HepG2 (cell line): ENCODE results near the gene ISG20L2. TPM values are rescaled to one million over a fixed set of nuclear protein-coding genes. Genes with fewer than 3 reads are reported as not detected.

Experiments used
- ETV5 ChIP-seq: IDR thresholded peaks from 2 replicates; pipeline ENCODE4 v1.6.1; 2018; ENCODE audit warnings: missing biosample characterization, missing genetic modification reagents, inconsistent platforms, borderline replicate concordance
- GABPB1 ChIP-seq: IDR thresholded peaks from 2 replicates; pipeline ENCODE4 v1.6.1; 2016; ENCODE audit warnings: mild to moderate bottlenecking, missing genetic modification reagents, moderate library complexity, missing compliant biosample characterization
- KMT2B ChIP-seq: IDR thresholded peaks from 2 replicates; pipeline ENCODE4 v1.6.1; 2016; ENCODE audit warnings: missing genetic modification reagents, missing compliant biosample characterization
- NFATC3 ChIP-seq: sonication (generic); formaldehyde crosslinking; IDR thresholded peaks from 2 replicates; pipeline ENCODE4 v1.5.1; 2020; ENCODE audit warnings: mild to moderate bottlenecking, missing genetic modification reagents
- PITX1 ChIP-seq: sonication (generic); formaldehyde crosslinking; IDR thresholded peaks from 2 replicates; pipeline ENCODE4 v1.5.1; 2020; ENCODE audit warnings: mild to moderate bottlenecking, missing genetic modification reagents
- RBFOX2 ChIP-seq: fragments of 200-400 bp; formaldehyde crosslinking; IDR thresholded peaks from 2 replicates; pipeline ENCODE4 v1.6.1; 2017; ENCODE audit warnings: low read depth, mild to moderate bottlenecking, low read length
- ZNF333 ChIP-seq: sonication (generic); formaldehyde crosslinking; IDR thresholded peaks from 2 replicates; pipeline ENCODE4 v1.4.0; 2020; ENCODE audit warnings: mild to moderate bottlenecking, missing genetic modification reagents, borderline replicate concordance
- ZNF577 ChIP-seq: sonication (generic); formaldehyde crosslinking; IDR thresholded peaks from 2 replicates; pipeline ENCODE4 v1.4.0; 2020; ENCODE audit warnings: mild to moderate bottlenecking, low read depth, missing genetic modification reagents, borderline replicate concordance
- polyA plus RNA-seq, 8 experiments: library from polyadenylated mRNA; depleted of rRNA in 3 of 8; stranded (reverse) in 7 of 8; unstranded in 1 of 8; fragments of >200 nt; fragmentation: Illumina TruSeq in 4 of 8; extraction: Trizol in 4 of 8; gene quantifications; 2 replicates each; pipeline versions ENCODE4 v1.2.1 to v1.2.3, GENCODE V29; 2011 to 2016; ENCODE audit warnings: low read depth in 4 of 8, missing spikeins in 1 of 8, mixed read lengths in 1 of 8; ENCODE audit not compliant: insufficient read depth in 1 of 8
- total RNA-seq, 5 experiments: library from RNA; depleted of rRNA; stranded (reverse); fragments of >200 nt; fragmentation: Illumina TruSeq; extraction: Trizol; gene quantifications; 2 replicates each; pipeline ENCODE4 v1.2.3, GENCODE V29; 2016; ENCODE audit warnings: low read depth in 1 of 5
- TF ChIP-seq, protein P1 (sequence below), 2 experiments: fragments of 450-650 bp in 1 of 2; sonication (generic) in 1 of 2; formaldehyde crosslinking in 1 of 2; IDR thresholded peaks; 2 replicates each; pipeline versions ENCODE4 v1.6.1 to v1.8.0; 2016 to 2022; ENCODE audit warnings: antibody characterized with exemption in 1 of 2, mild to moderate bottlenecking in 1 of 2, missing genetic modification reagents in 1 of 2
- TF ChIP-seq, protein P2 (sequence below): sonication (generic); formaldehyde crosslinking; conservative IDR thresholded peaks from 2 replicates; pipeline ENCODE4 v1.4.0; 2020; ENCODE audit warnings: missing genetic modification reagents
- TF ChIP-seq, protein P3 (sequence below): IDR thresholded peaks from 2 replicates; pipeline ENCODE4 v1.6.1; 2016
- TF ChIP-seq, protein P4 (sequence below): sonication (generic); formaldehyde crosslinking; IDR thresholded peaks from 2 replicates; pipeline ENCODE4 v1.5.1; 2020; ENCODE audit warnings: mild to moderate bottlenecking, missing genetic modification reagents, moderate library complexity

The ISG20L2 gene
- total and polyA plus RNA-seq, 2 of the 13 experiments (the other 11 are each of a cell fraction or from before 2014, with no cell fraction given) = 19.8 to 21.3 TPM

DNA sequence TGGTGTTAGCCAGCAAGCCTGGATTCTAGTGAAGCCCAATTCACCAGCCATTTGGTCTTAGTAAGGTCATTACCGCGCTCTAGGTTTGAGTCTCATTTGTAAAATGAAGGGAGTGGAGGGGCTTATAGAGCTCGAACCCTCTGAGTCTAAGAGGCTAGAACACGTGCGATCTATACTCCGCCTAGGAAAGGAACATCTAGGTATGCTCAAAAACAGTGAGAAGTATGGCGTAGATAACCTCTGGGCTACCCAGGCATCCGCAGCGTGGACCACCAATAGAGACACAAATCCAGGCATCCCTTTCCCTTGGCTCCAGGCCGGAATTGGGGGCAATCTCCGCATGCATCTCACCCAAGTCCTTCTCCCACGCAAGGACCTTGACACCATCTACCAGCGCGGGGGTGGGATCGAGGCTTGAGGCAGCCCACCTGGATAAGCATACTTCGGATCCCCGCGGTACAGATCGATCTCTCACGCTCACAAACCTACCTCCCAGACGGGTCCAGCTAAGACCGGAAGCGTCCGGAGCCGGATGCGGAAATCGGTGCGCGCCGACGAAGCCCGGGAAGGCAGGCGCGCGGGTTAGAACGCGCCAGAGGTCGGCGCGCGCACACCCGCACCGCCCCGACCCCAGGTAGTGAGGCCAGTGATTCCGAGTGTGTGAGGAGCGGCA lies 504 bp downstream of the ISG20L2 start, which contains the start of gene METTL25B (continued):
- TF ChIP-seq, protein P1, sequence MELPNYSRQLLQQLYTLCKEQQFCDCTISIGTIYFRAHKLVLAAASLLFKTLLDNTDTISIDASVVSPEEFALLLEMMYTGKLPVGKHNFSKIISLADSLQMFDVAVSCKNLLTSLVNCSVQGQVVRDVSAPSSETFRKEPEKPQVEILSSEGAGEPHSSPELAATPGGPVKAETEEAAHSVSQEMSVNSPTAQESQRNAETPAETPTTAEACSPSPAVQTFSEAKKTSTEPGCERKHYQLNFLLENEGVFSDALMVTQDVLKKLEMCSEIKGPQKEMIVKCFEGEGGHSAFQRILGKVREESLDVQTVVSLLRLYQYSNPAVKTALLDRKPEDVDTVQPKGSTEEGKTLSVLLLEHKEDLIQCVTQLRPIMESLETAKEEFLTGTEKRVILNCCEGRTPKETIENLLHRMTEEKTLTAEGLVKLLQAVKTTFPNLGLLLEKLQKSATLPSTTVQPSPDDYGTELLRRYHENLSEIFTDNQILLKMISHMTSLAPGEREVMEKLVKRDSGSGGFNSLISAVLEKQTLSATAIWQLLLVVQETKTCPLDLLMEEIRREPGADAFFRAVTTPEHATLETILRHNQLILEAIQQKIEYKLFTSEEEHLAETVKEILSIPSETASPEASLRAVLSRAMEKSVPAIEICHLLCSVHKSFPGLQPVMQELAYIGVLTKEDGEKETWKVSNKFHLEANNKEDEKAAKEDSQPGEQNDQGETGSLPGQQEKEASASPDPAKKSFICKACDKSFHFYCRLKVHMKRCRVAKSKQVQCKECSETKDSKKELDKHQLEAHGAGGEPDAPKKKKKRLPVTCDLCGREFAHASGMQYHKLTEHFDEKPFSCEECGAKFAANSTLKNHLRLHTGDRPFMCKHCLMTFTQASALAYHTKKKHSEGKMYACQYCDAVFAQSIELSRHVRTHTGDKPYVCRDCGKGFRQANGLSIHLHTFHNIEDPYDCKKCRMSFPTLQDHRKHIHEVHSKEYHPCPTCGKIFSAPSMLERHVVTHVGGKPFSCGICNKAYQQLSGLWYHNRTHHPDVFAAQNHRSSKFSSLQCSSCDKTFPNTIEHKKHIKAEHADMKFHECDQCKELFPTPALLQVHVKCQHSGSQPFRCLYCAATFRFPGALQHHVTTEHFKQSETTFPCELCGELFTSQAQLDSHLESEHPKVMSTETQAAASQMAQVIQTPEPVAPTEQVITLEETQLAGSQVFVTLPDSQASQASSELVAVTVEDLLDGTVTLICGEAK (IDR thresholded peaks at IDR 0.05) = peak; percentile 55
- TF ChIP-seq, protein P1 (CRISPR knock-in tag; IDR thresholded peaks at IDR 0.05) = no peak; the same call in 1 of the 2 replicates
- peak; percentile 58; the same call in 1 of the 2 replicates for TF ChIP-seq ETV5 (CRISPR knock-in tag)
- TF ChIP-seq RBFOX2 = peak; percentile 88
- TF ChIP-seq, protein P2, sequence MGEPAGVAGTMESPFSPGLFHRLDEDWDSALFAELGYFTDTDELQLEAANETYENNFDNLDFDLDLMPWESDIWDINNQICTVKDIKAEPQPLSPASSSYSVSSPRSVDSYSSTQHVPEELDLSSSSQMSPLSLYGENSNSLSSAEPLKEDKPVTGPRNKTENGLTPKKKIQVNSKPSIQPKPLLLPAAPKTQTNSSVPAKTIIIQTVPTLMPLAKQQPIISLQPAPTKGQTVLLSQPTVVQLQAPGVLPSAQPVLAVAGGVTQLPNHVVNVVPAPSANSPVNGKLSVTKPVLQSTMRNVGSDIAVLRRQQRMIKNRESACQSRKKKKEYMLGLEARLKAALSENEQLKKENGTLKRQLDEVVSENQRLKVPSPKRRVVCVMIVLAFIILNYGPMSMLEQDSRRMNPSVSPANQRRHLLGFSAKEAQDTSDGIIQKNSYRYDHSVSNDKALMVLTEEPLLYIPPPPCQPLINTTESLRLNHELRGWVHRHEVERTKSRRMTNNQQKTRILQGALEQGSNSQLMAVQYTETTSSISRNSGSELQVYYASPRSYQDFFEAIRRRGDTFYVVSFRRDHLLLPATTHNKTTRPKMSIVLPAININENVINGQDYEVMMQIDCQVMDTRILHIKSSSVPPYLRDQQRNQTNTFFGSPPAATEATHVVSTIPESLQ = 0 out of 2 replicates have a peak, but pooled peaks have one; percentile 35
- 0 out of 2 replicates have a peak, but pooled peaks have one; percentile 46 for TF ChIP-seq KMT2B
- TF ChIP-seq, protein P3, sequence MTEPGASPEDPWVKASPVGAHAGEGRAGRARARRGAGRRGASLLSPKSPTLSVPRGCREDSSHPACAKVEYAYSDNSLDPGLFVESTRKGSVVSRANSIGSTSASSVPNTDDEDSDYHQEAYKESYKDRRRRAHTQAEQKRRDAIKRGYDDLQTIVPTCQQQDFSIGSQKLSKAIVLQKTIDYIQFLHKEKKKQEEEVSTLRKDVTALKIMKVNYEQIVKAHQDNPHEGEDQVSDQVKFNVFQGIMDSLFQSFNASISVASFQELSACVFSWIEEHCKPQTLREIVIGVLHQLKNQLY (CRISPR knock-in tag) = no peak
- TF ChIP-seq ZNF577 (CRISPR knock-in tag) = no peak
- TF ChIP-seq GABPB1 (CRISPR knock-in tag) = peak; percentile 95
- no peak for TF ChIP-seq ZNF333 (CRISPR knock-in tag)
- TF ChIP-seq, protein P4, sequence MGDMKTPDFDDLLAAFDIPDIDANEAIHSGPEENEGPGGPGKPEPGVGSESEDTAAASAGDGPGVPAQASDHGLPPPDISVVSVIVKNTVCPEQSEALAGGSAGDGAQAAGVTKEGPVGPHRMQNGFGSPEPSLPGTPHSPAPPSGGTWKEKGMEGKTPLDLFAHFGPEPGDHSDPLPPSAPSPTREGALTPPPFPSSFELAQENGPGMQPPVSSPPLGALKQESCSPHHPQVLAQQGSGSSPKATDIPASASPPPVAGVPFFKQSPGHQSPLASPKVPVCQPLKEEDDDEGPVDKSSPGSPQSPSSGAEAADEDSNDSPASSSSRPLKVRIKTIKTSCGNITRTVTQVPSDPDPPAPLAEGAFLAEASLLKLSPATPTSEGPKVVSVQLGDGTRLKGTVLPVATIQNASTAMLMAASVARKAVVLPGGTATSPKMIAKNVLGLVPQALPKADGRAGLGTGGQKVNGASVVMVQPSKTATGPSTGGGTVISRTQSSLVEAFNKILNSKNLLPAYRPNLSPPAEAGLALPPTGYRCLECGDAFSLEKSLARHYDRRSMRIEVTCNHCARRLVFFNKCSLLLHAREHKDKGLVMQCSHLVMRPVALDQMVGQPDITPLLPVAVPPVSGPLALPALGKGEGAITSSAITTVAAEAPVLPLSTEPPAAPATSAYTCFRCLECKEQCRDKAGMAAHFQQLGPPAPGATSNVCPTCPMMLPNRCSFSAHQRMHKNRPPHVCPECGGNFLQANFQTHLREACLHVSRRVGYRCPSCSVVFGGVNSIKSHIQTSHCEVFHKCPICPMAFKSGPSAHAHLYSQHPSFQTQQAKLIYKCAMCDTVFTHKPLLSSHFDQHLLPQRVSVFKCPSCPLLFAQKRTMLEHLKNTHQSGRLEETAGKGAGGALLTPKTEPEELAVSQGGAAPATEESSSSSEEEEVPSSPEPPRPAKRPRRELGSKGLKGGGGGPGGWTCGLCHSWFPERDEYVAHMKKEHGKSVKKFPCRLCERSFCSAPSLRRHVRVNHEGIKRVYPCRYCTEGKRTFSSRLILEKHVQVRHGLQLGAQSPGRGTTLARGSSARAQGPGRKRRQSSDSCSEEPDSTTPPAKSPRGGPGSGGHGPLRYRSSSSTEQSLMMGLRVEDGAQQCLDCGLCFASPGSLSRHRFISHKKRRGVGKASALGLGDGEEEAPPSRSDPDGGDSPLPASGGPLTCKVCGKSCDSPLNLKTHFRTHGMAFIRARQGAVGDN (CRISPR knock-in tag) = peak; percentile 70
- 0 out of 2 replicates have a peak, but pooled peaks have one; percentile 16 for TF ChIP-seq PITX1 (CRISPR knock-in tag)
- no peak for TF ChIP-seq NFATC3
